ENCODE measurements around the gene MAPK13.
"Not testable (repeated sequence)": the region's sequence is repeated elsewhere in the genome, so short reads cannot be mapped to it uniquely, and the experiment has no call there.

MAPK13 gene

DNA sequence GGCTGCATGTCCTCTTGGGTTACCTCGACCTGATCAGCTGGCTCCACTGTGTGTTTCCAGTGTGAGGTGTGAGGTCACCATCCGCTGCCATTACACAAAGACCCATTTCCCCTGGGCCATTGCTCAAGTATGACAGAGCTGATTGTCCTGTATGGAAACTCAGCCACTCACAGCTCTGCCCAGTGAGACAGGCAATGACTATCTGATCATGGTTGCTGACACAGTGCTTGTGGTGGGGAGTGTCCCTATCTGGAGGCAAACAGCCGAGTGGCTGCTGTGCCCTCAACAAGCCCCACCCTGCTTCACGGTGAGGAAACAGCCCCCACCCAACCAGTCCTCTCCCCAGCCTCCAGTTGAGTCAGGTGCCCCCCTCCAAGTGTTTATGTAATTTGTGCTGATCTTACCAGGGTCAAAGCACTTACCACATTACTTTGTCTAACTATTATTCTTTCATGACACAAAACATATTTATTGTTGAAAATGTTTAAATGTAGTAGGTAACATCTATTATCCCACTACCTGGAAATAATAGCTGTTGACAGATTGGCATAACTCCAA, 11.7 kb upstream of the MAPK13 start:
- DNase-seq = peak; percentile 98 to 99
- peak; percentile 85 for TF ChIP-seq GATA1 (IDR thresholded peaks at IDR 0.05; ENCODE audit: low read depth, low read length)
- TF ChIP-seq POLR2A (IDR thresholded peaks at IDR 0.05; ENCODE audit: low read length) = peak; percentile 99

DNA sequence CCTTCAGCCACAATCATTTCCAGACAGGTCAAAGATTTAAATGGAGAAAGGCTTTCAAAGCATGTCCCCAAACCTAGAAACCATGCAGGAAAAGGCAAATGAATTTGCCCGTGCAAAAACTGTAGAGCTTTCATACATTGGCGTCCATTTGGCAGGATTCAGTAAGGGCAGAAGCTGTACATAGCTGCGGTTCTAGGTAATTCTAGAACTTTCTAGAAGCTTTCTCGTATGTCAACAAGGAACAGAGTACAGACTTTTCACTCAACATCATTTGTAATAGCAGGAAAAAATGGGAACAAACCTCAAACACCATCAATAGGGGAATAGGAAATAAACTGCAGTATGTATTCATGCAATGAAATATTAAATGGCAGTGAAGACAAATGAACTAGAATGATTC, 11.1 kb upstream of the MAPK13 start:
- DNase-seq = peak; percentile 52 to 69
- no peak for TF ChIP-seq POLR2A (IDR thresholded peaks at IDR 0.05; ENCODE audit: low read length)
- TF ChIP-seq GATA1 (IDR thresholded peaks at IDR 0.05; ENCODE audit: low read depth, low read length) = no peak

DNA sequence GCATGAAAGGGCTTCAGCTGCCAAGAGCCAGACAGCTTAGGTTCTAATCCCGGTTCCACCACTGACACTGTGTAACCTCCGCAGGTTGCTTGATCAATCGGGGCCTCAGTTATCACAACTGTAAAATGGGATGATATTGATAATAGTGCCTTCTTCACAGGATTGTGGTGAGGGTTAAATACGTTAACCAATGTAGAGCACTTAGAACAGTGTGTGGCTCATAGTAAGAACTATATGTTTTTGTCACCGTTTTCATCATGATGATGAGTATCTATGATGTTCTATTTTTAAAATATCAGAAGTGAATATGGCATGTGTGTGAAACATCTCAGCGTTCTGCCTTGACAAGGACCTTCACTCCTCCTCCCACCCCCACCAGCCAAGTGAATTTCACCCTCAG, 10.3 kb upstream of the MAPK13 start:
- no peak for TF ChIP-seq GATA1 (IDR thresholded peaks at IDR 0.05; ENCODE audit: low read depth, low read length)
- TF ChIP-seq POLR2A (IDR thresholded peaks at IDR 0.05; ENCODE audit: low read length) = no peak
- DNase-seq = no peak

DNA sequence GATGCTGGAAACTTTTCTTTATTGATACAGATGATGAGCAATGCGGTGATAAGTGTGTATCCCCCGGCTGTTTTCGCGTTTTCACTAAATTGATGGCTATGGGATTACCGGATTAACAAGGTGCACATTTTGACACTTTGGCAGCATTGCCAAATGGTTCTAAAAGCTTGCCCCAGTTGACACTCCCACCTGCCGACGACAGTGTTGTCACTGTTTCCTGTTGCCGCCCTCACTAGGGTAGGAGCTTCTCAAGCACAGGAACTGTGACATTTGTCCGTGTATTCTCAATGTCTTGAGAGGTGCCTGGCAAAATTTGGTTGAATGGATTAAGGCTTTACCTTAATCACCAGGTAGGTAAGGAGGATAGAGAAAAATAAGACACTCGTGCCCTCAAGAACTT, 9.8 kb upstream of the MAPK13 start:
- DNase-seq = peak; percentile 65 to 73
- TF ChIP-seq POLR2A (IDR thresholded peaks at IDR 0.05; ENCODE audit: low read length) = no peak
- no peak for TF ChIP-seq GATA1 (IDR thresholded peaks at IDR 0.05; ENCODE audit: low read depth, low read length)

DNA sequence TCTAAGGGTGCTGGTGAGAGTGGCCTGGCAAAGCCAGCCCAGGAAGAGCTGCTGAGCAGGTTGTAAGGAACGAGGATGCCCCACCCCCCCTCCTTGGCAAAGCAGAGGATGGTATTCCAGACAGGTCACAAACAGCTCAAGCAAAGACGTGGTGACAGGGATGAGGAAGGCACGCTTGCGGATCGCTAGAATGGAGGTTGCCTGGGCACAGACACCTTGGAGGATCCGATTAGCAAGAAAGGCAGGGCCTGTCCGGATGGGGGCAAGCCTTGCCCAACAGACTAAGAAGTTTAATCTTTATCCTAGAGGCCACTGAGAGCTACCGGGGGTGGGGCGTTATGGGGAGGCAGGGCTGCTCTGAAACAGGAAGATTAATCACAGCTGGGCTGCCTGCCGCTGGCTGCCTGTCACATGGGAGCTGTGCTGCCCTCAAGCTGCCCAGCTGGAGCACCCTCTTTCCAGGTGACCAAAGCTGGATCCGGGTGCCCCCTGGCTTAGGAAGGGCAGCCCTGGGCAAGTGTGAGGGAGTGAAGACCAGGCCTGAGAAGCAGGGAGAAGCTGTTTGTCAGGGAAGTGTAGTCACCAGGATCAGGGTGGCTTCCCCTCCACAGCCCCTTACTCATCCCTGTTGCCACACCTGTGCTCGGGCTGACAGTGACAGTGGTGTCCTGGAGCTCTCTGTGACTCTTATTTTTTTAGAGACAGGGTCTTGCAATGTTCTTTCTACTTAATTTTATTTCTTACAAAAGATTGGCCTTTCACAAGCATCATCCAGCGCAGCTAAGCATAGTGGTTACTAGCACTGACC, 9.1 kb upstream of the MAPK13 start:
- no peak for TF ChIP-seq GATA1 (IDR thresholded peaks at IDR 0.05; ENCODE audit: low read depth, low read length)
- TF ChIP-seq POLR2A (IDR thresholded peaks at IDR 0.05; ENCODE audit: low read length) = peak; percentile 89
- DNase-seq = peak; percentile 88 to 90

DNA sequence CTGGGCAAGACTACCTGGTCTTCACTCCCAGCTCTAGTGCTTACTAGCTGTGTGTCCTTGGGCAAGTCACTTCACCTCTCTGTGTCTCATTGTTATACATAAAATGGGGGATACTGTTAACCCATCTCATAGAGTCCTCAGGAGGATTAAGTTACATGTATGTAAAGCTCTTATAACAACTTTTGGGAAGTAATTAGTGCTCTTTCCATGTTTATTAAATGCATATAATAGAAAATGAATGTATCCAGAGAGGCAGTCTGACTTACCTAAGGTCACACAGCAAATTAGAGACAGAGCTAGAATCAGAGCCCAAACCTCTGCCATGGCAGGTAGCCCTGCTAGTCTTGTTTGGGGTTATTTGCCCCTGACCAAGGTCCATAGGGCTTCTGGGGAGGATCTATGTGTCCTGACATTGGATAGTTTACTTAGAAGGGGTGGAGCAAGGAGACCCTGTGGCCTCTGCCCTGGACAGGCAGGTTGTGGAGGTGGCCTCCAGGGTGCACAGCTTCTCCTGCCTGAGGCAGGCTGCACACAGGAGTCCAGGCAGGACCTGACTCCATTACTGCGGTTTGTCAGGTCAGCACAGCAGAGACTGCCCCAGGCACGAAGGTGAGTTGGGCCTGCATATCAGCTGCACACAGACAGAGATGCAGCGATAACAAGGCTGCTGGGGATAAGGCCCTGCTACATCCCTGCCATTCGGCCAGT, 8.4 kb upstream of the MAPK13 start:
- TF ChIP-seq POLR2A (IDR thresholded peaks at IDR 0.05; ENCODE audit: low read length) (no peak), GATA1 (IDR thresholded peaks at IDR 0.05; ENCODE audit: low read depth, low read length) (no peak)
- peak; percentile 46 to 53 for DNase-seq

DNA sequence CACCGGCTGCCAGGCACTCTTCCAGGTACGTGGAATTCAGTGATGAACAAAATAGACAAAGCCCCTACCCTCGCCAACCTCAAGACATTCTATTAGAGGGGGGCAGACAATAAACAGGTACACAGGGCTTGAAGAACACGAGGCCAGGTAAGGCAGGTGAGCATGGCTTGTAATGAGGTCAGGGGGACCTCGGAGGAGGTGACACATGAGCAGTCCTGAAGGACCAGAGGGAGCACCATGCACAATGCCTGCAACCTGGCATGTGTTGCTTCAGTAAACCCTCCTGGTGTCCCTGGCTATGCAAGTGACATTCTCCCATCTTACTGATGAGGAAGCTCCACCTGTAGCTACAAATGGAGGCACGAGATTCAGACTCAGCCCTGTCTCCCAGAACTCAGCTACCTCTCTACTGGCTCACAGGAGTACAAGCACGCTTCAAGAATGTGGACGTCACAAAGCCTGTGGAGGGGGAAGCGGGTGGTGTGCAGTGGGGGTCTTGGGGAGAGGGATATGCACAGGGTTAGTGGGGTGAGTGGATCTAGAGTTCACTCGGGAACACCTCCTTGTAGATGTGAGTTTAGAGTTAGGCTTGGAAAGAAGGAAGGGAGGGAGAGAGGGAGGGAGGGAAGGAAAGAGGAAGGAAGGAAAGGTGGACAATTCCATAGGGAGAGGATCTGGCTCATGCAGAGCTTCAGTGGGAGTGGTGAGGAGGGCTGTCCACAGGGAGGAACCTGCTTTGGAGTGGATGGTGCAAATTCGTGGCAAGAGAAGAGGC, 7.6 kb upstream of the MAPK13 start:
- TF ChIP-seq GATA1 (IDR thresholded peaks at IDR 0.05; ENCODE audit: low read depth, low read length) = no peak
- no peak for TF ChIP-seq POLR2A (IDR thresholded peaks at IDR 0.05; ENCODE audit: low read length)
- no peak for DNase-seq

GRCh38 chr6:36123270-36124139, 6.8 kb upstream of the MAPK13 start:
- peak; percentile 36 for TF ChIP-seq POLR2A (IDR thresholded peaks at IDR 0.05; ENCODE audit: low read length)
- no peak for TF ChIP-seq GATA1 (IDR thresholded peaks at IDR 0.05; ENCODE audit: low read depth, low read length)
- DNase-seq = peak; percentile 86 to 91

- not testable (repeated sequence) for DNase-seq
Observed at GRCh38 chr6:36124346-36124745, 6.0 kb upstream of the MAPK13 start.

GRCh38 chr6:36124881-36125280, 5.4 kb upstream of the MAPK13 start:
- TF ChIP-seq GATA1 (IDR thresholded peaks at IDR 0.05; ENCODE audit: low read depth, low read length) = no peak
- no peak for DNase-seq

GRCh38 chr6:36125575-36125974, 4.7 kb upstream of the MAPK13 start:
- no peak for DNase-seq
- TF ChIP-seq POLR2A (IDR thresholded peaks at IDR 0.05; ENCODE audit: low read length) (no peak), GATA1 (IDR thresholded peaks at IDR 0.05; ENCODE audit: low read depth, low read length) (no peak)

GRCh38 chr6:36126121-36126520, 4.2 kb upstream of the MAPK13 start:
- DNase-seq = no peak
- TF ChIP-seq POLR2A (IDR thresholded peaks at IDR 0.05; ENCODE audit: low read length) (no peak), GATA1 (IDR thresholded peaks at IDR 0.05; ENCODE audit: low read depth, low read length) (no peak)
